GM19395 (cell line): ENCODE data around the gene PRDM16.
"Not testable (repeated sequence)": the region's sequence is repeated elsewhere in the genome, so short reads cannot be mapped to it uniquely, and the experiment has no call there.

ENCODE experiments used
- ATAC-seq: cut with Tn5 transposase; IDR thresholded peaks from one replicate; pipeline ENCODE4 v1.9.1; 2021; ENCODE audit warnings: mild to moderate bottlenecking, moderate library complexity; ENCODE audit not compliant: unreplicated experiment

Gene PRDM16

DNA sequence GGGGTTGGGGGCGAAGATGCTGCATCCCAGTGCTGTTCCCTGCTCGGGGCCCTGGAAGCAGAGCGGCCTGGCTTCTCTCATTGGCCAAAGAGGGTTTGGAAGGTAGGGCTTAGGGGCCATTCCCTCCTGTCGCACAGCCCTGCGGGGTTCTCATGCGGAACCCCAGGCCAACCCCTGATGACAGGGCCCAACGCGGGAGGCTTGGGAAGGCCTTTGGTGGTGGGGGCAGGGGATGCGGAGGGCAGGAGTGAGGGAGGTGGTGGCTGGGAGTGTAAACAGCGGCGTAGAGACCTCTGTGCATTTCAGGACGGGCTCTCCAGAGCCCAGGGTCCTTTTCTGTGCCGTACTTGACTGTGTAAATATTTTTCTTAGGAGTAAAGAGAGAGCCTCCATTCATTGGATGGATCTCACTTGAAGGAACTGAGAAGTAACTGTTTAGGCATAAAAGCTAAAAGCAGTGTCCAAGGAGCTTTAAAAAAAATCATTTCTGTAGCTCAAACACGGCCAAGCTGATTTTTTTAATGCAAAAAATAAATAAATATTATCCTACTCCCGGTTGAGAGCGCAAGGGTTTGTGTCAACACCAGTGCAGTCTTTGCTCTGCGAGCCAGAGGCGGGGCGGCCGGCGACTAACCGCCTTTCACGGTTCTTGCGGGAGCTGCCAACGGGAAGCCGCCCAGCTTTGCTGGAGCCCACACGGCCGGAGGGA lies 169.1 kb downstream of the PRDM16 start:
- ATAC-seq: no peak

DNA sequence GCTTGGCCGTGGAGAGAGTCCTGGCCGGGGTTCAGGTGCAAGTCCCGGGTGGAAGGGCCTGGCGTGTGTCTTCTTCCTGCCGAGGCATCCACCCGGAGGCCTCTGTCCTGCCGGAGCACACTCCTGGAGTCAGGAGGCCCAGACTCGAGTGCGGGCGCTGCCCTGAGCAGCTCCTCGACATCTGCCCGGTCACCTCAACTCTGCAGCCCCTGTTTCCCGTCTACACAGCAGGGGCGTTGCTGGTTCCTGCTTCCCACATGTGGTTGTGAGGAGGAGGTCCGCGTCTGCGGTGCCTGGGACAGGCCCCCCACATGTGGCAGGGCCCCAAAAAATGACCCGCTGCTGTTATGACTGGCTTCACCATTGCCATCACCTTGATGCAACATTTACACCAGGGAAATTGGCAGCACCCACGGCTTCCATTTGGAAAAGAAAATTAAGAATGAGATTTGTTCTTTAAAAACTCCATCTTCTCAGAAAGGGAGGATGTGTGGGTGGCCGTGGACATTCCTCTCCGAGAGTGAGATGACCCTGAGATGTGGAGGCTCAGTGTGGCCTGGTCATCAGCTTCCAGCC lies 169.8 kb downstream of the PRDM16 start:
- ATAC-seq: no peak

DNA sequence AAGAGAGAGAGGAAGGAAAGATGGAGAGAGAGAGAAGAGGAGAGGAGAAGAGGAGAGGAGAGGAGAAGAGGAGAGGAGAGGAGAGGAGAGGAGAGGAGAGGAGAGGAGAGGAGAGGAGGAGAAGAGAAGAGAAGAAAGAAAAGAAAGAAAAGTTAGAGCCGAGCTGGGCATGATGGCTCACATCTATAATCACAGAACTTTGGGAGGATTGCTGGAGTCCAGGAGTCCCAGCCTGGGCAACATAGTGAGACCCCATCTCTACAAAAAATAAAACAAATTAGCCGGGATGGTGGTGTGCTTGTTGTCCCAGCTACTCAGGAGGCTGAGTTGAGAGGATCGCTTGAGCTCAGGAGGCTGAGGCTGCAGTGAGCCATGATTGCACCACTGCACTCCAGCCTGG lies 171.0 kb downstream of the PRDM16 start:
- not testable (repeated sequence) for ATAC-seq

DNA sequence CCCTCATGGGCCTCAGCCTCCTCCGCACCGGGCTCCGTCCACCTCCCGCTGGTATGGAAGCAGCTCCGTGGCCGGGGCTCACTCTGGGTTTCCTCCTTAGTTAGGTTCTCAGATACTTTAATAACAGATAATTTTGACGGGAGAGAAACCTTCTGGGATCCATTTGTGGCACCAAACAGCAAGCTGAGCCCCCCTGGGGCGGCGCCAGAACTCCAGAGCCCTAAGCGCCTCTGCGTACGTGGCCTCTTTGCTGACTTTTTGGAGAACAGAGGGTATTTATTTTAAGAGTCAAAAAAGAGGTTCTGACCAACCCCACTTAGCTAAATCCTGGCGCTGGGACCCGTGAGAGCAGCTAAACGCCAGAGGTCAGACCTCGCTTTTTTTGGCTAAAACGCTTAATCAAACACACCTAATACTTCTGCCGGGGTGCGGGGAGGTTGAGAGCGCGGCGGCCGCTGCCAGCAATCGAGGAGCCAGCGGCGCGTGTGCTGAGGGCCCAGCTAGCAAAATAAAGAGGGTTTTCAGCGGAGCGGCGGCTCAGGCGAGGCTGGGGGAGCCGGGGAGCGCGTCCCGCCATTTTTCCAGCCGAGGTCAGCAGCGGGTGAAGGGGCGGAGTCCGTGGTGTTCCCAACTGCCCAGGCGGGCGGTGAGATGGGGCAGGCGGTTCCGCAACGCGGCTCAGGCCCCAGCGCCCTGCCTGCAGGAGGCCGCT lies 171.7 kb downstream of the PRDM16 start:
- no peak for ATAC-seq

DNA sequence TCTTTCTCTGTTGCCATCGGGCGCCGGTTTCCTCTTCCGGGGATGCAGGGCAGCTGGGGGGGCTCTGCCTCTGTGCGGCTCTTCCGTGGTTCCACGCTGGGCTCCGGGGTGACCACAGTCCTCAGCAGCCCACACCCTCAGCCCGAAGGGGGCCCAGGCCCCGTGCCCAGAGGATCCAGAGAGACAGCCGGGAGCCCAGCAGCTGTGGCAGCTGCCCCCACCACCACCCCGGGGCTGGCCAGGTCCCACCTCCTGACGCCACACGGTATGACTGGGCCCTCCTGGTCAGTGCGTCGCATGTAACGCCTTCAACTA lies 172.2 kb downstream of the PRDM16 start:
- no peak for ATAC-seq

DNA sequence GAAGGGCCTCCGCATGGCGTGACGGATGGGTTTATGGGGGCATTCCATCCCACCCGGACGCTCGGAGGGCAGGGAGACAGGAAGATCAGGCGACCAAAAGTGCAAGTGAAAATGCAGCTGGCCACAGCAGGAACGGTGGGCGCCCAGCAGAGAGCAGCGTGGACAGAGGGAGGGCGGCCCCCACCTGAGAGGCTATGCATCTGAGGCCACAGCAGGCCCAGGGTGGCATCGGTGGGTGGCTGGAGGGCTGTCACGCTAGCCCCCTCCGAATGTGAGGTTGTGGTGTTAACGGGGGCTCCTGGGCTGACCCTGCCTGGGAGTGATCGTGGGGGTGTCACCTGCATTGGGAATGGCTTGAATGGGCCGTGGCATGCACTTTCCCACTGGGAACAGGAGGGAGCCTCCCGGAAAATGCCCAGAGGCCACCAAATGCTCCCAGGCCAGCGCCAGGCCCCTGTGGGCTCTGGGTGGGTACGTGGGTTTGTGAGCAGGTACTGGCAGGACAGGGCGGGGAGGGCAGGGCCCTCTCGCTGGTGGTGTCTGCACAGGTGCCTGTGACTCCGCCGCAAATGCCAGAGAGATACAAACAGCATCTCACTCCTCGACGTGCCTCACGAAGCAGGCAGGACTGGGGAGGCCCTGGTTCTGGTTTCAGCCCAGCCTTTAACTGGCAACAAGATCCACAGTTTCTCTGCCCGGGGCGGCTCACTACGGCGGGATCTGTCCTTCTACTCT lies 172.8 kb downstream of the PRDM16 start:
- no peak for ATAC-seq

DNA sequence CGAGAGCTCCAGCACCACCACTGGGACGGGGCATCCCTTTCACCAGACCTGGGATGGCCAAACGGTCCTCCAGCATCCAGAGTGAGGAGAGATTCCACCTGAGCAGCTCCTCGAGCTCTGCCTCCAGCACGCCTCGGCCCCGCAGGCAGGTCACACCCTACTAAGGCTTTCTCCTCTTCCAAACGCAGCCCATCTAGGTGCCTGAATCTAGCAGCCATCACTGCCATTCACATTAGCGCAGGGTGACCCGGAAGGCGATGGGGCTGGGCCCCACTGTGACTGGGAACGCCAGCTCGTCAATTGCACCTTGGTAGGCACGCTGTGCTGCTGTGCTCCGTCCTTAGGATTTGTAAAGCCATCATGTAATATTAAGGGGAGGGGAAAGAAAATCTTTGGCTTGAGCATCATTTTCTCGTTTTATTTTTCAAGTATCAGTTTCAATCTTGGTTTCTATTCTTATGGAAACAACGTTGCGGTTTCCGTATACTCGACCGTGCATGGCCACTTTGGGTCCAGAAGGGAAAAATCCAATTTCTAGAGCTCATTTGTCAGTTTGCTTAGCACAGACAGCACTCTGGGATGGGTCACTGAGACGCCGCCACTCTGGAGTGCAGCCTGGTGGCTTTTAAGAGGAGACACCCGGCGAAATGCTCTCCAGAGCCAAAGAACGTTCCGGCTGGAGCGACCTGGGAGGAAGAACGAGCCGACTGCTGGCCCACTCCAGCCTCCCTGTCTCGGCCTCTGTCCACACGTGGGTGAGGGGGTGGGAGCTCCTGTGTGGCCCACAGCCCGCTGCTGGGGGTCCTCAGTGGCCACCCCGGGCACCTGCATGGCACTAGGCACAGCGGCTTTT lies 173.6 kb downstream of the PRDM16 start:
- no peak for ATAC-seq

DNA sequence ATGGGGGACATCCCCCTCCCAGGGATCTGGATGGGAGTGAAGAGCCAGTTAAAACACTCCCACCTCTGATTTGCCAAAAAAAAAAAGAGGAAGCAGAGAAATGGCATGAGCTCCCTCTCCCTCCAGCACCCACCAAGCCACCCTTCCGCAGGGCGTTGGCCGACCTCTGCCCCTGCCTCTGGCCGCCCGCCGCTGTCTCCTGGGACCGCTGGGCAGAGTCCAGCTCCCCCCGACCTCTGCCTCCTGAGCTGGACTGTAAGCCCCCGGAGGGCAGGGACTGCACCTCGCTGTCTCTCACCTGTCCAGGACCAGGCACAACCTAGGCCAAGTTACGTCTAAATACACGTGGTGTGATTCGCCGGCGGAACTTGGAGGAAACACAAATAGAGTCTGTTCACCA lies 174.3 kb downstream of the PRDM16 start:
- ATAC-seq: no peak

DNA sequence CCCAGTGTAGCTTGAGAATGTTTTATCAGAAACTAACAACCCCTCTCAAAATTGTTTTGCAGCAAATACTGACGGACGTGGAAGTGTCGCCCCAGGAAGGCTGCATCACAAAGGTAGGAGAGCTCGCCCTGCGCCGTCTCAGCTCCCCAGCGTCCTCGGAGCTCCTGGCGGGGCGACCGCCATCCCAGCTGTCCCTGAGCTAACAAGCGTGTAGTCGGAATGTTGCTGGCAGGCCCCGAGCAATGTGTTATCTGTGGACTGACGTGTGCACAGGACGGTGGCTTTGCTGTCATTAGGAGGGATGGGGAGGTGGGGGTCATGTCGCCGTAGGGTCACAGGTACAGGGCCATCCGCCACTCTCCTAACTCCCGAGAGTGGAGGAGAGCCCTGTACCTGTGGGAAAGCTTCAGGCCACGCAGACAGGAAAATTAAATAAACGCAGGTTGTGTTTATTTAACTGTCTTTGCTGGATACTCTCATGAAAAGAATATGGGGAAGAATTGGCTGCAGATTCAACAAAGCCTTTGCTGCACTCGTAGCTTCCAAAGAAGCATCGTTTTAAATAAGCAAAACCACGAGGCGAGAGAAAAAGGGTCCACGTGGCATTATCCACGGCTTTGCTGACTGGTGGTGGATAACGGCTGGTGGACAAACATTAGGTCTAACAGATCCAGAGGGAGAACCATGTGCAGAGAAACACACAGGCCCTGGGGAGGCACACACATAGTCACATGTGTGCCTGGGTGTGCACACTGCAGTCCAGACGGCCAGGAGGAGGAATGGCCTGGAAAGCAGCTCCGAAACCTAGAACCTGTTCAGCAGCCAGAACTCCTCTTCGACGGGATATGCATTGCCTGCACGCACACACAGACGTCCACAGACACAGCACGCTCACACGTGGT lies 175.3 kb downstream of the PRDM16 start:
- no peak for ATAC-seq

DNA sequence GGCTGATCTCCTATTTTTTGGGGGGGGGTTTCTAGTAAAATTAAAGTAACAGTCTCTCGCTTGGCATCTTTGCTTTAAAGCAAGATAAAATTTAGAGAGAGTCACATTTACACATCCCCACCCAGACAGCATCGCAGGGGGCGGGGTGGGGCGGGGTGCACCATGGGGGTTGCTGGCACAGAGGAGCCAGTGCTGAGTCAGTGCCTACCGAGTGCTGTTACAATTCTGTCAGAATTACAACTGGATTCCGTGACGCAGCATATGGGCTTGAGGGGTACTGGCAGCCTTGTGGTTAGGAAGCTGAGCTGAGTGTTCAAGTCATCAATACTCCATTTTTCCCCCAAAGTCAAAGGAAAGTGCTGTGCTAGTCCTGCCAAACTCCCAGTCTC lies 175.9 kb downstream of the PRDM16 start:
- no peak for ATAC-seq

DNA sequence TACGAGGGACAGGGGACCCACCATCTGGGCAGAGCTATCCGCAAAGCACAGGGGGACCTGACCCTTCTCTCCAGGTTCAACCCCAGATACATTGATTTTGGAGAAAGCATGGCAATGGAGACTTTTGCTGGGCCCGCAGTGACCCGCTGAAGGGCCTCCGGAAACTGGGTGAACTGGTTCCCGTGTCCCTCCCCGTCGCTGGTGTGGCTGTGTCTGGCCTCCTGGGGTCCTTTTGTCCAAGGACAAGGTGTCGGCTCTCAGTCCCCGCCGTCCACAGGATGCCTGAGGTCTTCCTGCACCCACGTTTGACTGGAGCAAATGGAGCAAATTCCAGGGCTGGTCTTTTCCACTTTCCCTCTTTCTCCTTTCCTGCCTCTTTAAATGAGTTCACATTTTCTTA lies 176.3 kb downstream of the PRDM16 start:
- no peak for ATAC-seq

DNA sequence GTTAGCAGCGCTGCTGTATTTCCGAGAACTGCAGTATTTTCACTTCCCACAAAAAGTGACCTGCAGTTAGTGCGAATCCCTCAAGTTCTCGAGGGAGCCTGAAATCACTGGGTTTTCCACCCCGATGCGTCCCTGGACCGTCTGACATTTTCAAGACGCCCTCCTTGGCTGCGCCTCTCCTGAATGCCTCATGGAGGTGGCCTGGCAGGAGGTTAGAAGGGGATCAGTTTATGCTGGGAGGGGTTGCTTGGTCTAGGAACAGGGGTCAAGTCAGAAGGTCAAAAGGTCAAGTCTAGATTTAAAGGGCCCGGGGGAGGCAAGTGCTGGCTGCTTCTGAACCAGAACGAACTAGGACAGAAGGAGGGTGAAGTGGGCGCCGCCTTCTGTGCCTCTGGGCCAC lies 176.8 kb downstream of the PRDM16 start:
- ATAC-seq: no peak

DNA sequence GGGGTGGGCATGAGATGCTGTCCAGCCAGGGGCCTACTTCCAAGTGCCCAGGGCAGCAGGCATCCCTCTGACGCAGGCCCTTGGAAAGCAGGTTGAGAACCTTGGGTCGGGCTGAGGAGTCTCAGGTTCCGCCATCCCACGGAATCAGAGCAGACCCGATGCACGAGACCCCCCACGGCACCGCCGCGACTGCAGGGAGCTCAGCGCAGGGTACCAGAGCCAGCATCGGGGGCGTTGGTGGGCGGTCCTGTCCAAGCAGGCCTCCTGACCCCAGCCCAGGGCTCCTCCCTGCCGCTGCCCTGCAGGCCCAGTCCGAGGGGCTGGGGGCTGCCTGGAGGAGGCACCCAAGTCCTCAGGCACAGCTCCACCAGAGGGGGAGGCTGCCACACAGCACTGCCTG lies 177.2 kb downstream of the PRDM16 start:
- ATAC-seq: no peak

DNA sequence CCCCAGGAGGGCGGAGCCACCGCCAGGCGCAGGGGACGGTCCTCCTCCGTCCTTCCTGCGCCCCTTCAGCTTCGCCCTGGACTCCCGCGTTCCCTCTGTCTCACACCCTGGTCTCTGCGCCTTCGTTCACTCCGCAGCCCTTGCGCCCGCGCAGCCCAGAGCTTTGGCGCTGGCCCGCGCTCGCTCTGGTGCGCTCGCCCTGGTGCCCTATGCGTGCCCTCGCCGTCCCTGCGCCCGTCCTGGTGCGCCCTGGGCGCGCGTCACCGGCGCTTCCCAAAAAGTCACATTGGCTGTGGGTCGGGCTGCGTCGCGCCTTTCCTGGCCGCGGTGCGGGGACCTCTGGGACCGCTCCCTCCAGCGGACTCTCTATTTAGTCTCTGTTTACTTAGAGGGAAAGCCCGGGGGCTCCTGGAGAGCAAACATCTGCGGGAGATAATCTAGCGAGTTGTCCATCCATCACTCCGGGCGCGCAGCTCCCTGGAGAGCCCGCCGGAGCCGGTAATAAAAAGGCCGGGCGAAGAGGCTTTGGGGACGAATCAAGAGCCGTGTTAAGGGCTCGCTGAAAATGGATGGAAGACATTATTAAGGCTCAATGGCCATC lies 178.6 kb downstream of the PRDM16 start:
- ATAC-seq: no peak

DNA sequence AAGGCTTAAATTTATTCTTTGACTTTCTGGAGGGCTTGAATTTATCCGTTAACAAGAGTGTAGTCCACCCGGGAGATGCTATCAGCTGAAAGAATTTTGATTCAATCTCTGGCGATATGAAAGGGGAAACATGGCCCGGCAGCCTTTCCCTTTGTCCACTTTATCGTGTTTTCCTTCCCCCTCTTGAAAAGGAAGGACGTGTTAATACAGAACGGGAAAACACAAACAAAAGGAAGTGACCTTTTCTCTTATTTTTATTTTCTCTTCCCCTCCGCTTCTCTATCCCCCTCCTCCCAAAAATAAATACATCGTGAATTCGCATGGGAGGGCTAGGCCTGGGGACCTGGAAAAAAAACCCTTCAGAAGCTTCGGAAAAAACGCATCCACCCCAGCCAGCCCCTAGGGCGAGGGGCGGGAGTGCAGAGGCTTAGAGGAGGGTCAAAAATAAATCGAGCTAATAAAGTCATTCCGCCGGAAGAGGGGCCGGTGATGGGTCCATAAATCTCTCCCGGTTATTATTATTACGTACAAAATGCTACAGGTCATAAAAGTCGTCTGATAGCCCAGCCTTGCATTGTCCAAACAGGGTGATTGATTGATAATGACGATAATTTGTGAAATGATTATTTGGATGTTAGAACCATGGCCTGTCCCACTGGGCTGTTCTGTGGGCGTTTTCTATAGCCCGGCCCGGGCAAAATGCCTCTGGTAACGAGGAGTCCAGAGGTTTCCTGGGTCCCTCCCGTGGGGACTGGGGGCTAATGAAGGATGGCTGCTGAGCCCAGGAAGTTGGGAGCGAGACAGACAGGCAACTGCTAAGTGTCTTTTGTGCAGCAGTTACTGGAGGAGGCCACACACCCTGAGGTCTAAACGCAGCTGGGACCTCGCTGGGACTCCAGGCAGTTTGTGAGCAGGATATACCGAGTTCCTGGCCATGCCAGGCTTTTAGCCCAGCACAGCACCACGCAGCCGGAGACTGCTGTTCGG lies 179.4 kb downstream of the PRDM16 start:
- no peak for ATAC-seq

DNA sequence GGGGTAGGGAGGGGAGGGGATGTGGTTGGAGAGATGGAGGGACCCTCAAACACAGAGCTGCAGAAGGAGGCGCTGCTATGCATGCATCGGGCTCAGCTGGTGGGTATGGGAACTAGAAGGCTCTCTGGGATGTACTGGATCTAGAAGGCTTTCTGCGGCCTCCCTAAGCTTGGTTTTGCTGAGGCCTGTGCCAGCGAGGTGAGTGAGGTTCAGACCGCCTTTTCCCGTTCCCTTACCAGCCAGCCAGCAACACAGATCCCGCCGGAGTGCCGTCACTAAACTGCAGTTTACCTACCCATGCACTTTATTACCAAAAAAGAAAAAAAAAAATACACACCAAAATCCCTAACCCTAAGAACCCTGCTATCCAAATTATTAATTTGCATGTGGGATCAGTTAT lies 180.2 kb downstream of the PRDM16 start:
- ATAC-seq: no peak

DNA sequence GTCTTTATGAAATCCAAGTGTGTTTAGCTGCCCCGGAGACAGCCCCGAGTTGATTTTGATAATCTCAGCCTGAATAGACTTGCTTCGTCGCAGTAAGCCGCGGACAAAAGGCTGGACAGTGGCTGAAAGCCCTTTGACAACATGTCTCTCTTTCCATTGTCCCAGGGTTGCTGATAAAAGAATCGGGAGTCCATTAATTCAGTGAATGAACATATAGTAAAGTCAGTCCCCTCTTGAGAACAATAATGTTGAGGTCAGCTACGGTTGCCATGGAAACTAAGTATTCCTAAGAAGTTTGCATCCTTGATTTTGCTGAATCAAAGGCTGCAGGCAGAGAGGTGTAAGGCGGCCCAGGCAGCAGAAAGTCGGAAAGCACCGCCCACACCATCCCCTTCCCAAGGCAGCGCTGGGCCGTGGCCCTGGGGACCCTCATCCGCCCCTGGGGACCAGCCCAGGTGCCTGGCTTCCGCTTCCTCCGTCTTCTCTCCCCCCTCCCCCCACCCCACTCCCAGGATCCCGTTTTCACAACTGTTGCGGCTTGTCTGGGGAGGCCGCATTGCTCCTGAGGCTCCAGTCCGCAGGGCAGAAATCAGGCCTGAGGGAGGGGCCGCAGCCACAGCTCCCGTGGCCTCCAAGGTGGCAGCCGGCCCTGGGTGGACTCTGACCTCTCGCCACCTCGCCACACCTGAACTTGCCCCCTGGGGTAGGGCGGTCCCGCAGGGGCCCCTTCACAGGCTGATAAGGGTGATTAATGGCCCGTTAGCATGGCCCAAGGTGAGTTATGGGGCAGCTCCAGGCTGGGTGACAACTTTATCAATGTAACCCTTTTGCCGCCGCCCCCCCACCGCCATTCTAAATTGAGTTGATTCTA lies 180.9 kb downstream of the PRDM16 start:
- ATAC-seq: no peak
